ENCODE data around the gene MYOG.

- TF ChIP-seq EZH2phosphoT487 (IDR thresholded peaks at IDR 0.05; ENCODE audit: borderline replicate concordance, low read depth, low read length), result no peak
- TF ChIP-seq CTCF (conservative IDR thresholded peaks at IDR 0.05; ENCODE audit: low read length), result no peak
Measured at GRCh38 chr1:203085528-203086406, at the start of gene MYOG.
